ENCODE measurements around the gene NAALADL1.

DNA sequence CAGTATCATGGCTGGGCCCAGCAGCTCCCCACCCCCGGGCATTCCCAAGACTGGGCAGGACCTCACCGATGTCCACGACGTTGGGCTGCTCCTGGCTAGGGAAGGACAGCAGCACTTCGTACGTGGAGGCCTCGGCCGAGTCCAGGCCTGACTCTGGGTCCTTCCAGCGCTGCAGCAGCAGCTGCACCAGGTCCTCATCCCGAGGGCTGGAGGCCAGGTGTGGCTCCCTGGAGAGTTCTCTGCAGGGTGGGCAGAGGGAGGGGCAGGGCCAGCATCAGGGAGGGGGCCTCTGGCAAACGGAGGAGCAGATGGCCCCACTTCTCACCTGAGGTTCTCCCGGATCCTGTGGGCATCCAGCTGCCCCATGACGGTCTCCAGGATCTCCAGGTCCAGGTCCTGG is 341 bp downstream of the NAALADL1 start:
- TF ChIP-seq, protein P1, sequence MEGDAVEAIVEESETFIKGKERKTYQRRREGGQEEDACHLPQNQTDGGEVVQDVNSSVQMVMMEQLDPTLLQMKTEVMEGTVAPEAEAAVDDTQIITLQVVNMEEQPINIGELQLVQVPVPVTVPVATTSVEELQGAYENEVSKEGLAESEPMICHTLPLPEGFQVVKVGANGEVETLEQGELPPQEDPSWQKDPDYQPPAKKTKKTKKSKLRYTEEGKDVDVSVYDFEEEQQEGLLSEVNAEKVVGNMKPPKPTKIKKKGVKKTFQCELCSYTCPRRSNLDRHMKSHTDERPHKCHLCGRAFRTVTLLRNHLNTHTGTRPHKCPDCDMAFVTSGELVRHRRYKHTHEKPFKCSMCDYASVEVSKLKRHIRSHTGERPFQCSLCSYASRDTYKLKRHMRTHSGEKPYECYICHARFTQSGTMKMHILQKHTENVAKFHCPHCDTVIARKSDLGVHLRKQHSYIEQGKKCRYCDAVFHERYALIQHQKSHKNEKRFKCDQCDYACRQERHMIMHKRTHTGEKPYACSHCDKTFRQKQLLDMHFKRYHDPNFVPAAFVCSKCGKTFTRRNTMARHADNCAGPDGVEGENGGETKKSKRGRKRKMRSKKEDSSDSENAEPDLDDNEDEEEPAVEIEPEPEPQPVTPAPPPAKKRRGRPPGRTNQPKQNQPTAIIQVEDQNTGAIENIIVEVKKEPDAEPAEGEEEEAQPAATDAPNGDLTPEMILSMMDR (IDR thresholded peaks at IDR 0.05) = no peak
- TF ChIP-seq POLR2A (IDR thresholded peaks at IDR 0.05) = no peak
